HCT116 (cell line): ENCODE results near the gene LPIN1. TPM values are rescaled to one million over a fixed set of nuclear protein-coding genes. Genes with fewer than 3 reads are reported as not detected.

ENCODE experiments used
- ATAC-seq: fragments of 200-7000 bp; cut with Tn5 transposase; 2 replicates; pipeline ENCODE4 v1.9.1; 2020; ENCODE audit warnings: mild to moderate bottlenecking, moderate library complexity
- BruUV-seq: library from RNA; stranded (reverse); fragments of 400-500 nt; replicated peaks from 2 replicates; lab custom pipeline; 2021; lab: Mats Ljungman, UMichigan
- CTCF ChIA-PET: fragments of 300-600 bp; sonication (Branson Sonifier 250); formaldehyde crosslinking; loops from one replicate; lab custom pipeline; 2021; ENCODE audit warnings: antibody characterized with exemption; lab: Charles Lee
- POLR2A ChIA-PET: fragments of 300-600, 350-600 bp; sonication (Branson Sonifier 250); formaldehyde crosslinking; loops from one replicate; lab custom pipeline; 2021; ENCODE audit warnings: antibody characterized with exemption; lab: Charles Lee
- RAD21 ChIA-PET, 2 experiments: fragments of 300-600 bp; sonication (Branson Sonifier 250); formaldehyde crosslinking; loops; one replicate each; lab custom pipeline; 2023; ENCODE audit warnings: low total read pairs in 2 of 2; ENCODE audit not compliant: uncharacterized antibody in 2 of 2, unreplicated experiment in 2 of 2, low non-redundant PET in 1 of 2; lab: Charles Lee
- DNase-seq: peaks from one replicate; pipeline ENCODE4 v3.0.0-alpha.2; 2010; ENCODE audit warnings: low read depth, low spot score
- H2AFZ ChIP-seq: fragments of 200-600 bp; shearing (Covaris generic), sonication (generic); 2 replicates; pipeline ENCODE4 v1.6.1; 2017; ENCODE audit warnings: low read depth, mixed run types, mixed read lengths, antibody characterized with exemption, low read length; ENCODE audit not compliant: poor library complexity, severe bottlenecking
- H3K27ac ChIP-seq: 2 replicates; pipeline ENCODE4 v1.5.1; 2012; ENCODE audit warnings: low read depth, low read length
- H3K27me3 ChIP-seq: fragments of 200-600 bp; sonication (generic); 2 replicates; pipeline ENCODE4 v1.6.1; 2016; ENCODE audit warnings: mixed run types, low read length, mixed read lengths; ENCODE audit not compliant: insufficient read depth
- H3K36me3 ChIP-seq, 2 experiments: fragments of 200-500 bp in 1 of 2; fragments of 200-600 bp in 1 of 2; sonication (Bioruptor generic) in 1 of 2; sonication (generic) in 1 of 2; 2 replicates each; pipeline versions ENCODE4 v1.5.1 to v1.6.1; 2014 to 2016; ENCODE audit warnings: low read length in 2 of 2, inconsistent platforms in 1 of 2, mixed read lengths in 1 of 2, mixed run types in 1 of 2; ENCODE audit not compliant: insufficient read depth in 2 of 2, control insufficient read depth in 1 of 2
- H3K4me1 ChIP-seq, 2 experiments: fragments of 200-600 bp in 1 of 2; sonication (generic) in 1 of 2; 2 replicates each; pipeline versions ENCODE4 v1.5.1 to v1.6.1; 2012 to 2017; ENCODE audit warnings: low read length in 2 of 2, inconsistent platforms in 1 of 2, mild to moderate bottlenecking in 1 of 2, mixed read lengths in 1 of 2, mixed run types in 1 of 2, moderate library complexity in 1 of 2; ENCODE audit not compliant: insufficient read depth in 2 of 2, control insufficient read depth in 1 of 2
- H3K4me2 ChIP-seq: fragments of 200-600 bp; sonication (generic); 2 replicates; pipeline ENCODE4 v1.6.1; 2017; ENCODE audit warnings: mixed run types, low read length, mixed read lengths
- H3K4me3 ChIP-seq, 2 experiments: fragments of 200-600 bp in 1 of 2; sonication (generic) in 1 of 2; replicated peaks in 1 of 2; 2 replicates each; pipeline ENCODE4 v1.5.1; 2011 to 2016; ENCODE audit warnings: low read length in 2 of 2, control low read depth in 1 of 2, low read depth in 1 of 2, mild to moderate bottlenecking in 1 of 2, mixed read lengths in 1 of 2, mixed run types in 1 of 2
- H3K79me2 ChIP-seq: fragments of 200-600 bp; sonication (generic); 2 replicates; pipeline ENCODE4 v1.6.1; 2017; ENCODE audit warnings: mild to moderate bottlenecking, mixed run types, low read length, moderate library complexity, mixed read lengths; ENCODE audit not compliant: insufficient read depth
- H3K9ac ChIP-seq: fragments of 200-600 bp; sonication (generic); 2 replicates; pipeline ENCODE4 v1.6.1; 2016; ENCODE audit warnings: low read length, mixed read lengths
- H3K9me2 ChIP-seq: fragments of 200-600 bp; sonication (generic), shearing (Covaris generic); 2 replicates; pipeline ENCODE4 v1.6.1; 2017; ENCODE audit warnings: mixed run types, mild to moderate bottlenecking, moderate library complexity; ENCODE audit not compliant: insufficient read depth
- H3K9me3 ChIP-seq, 2 experiments: fragments of 200-500 bp in 1 of 2; fragments of 200-600 bp in 1 of 2; sonication (Bioruptor generic) in 1 of 2; sonication (generic) in 1 of 2; 2 replicates each; pipeline ENCODE4 v1.6.1; 2014 to 2017; ENCODE audit warnings: low read length in 2 of 2, mixed read lengths in 2 of 2, inconsistent platforms in 1 of 2, low read depth in 1 of 2, mild to moderate bottlenecking in 1 of 2, mixed run types in 1 of 2, moderate library complexity in 1 of 2; ENCODE audit not compliant: control insufficient read depth in 1 of 2, insufficient read depth in 1 of 2
- H4K20me1 ChIP-seq: fragments of 200-600 bp; sonication (generic), shearing (Covaris generic); 2 replicates; pipeline ENCODE4 v1.6.1; 2017; ENCODE audit warnings: mixed run types, mild to moderate bottlenecking, moderate library complexity; ENCODE audit not compliant: insufficient read depth
- CBX3 ChIP-seq: IDR thresholded peaks from 2 replicates; pipeline ENCODE4 v1.6.1; 2012; ENCODE audit warnings: low read depth
- CTCF ChIP-seq, 3 experiments: fragments of 200-600 bp in 1 of 3; sonication (generic) in 1 of 3; IDR thresholded peaks in 2 of 3; conservative IDR thresholded peaks in 1 of 3; 2 replicates each; pipeline ENCODE4 v1.5.1; 2012 to 2017; ENCODE audit warnings: low read depth in 2 of 3, low read length in 2 of 3, antibody characterized with exemption in 1 of 3, borderline replicate concordance in 1 of 3, control low read depth in 1 of 3, mild to moderate bottlenecking in 1 of 3, mixed read lengths in 1 of 3, mixed run types in 1 of 3, moderate library complexity in 1 of 3; ENCODE audit not compliant: insufficient read depth in 1 of 3
- JUND ChIP-seq: IDR thresholded peaks from 2 replicates; pipeline ENCODE4 v1.6.1; 2012
- MAX ChIP-seq: IDR thresholded peaks from 2 replicates; pipeline ENCODE4 v1.6.1; 2012
- POLR2A ChIP-seq: IDR thresholded peaks from 2 replicates; pipeline ENCODE4 v1.7.0; 2011; ENCODE audit warnings: borderline replicate concordance; ENCODE audit not compliant: insufficient read depth, insufficient read length; ENCODE audit errors: extremely low read depth
- REST ChIP-seq: IDR thresholded peaks from 2 replicates; pipeline ENCODE4 v1.6.1; 2012; ENCODE audit warnings: low read depth
- SP1 ChIP-seq: IDR thresholded peaks from 2 replicates; pipeline ENCODE4 v1.6.1; 2012; ENCODE audit warnings: low read depth
- SRF ChIP-seq: IDR thresholded peaks from 2 replicates; pipeline ENCODE4 v1.6.1; 2012; ENCODE audit warnings: low read depth
- YY1 ChIP-seq: IDR thresholded peaks from 2 replicates; pipeline ENCODE4 v1.6.1; 2011; ENCODE audit warnings: low read length, low read depth, moderate library complexity, mild to moderate bottlenecking; ENCODE audit not compliant: insufficient replicate concordance; ENCODE audit errors: extremely low read depth
- ZFX ChIP-seq: fragments of 450-650 bp; IDR thresholded peaks from 2 replicates; pipeline ENCODE4 v1.6.1; 2017
- intact Hi-C: fragments of 100-400 bp; cut with micrococcal nuclease; formaldehyde crosslinking; loops from 2 replicates; pipeline ENCODE4 v1.10.0; 2022
- total RNA-seq: library from RNA; stranded (reverse); gene quantifications from one replicate; pipeline ENCODE4 v1.2.1, GENCODE V29; 2021; ENCODE audit not compliant: unreplicated experiment

LPIN1 gene
- total RNA-seq, 1 experiment from 2014 or later = 16.7 TPM

- Histone ChIP-seq H3K9ac (no peak overlapping the region), H3K27ac (no peak overlapping the region), H3K9me2 (no peaks in the 10 kb centered on the region), H3K4me1 (no peaks in the 10 kb centered on the region), H3K9me3 (peaks cover 0 to 7% of the 10 kb centered on the region in 2 experiments; a peak in 2 of 4 replicates), H3K79me2 (no peaks in the 10 kb centered on the region), H3K36me3 (no peaks in the 10 kb centered on the region), H2AFZ (no peak overlapping the region), H4K20me1 (no peaks in the 10 kb centered on the region), H3K4me3 (no peak overlapping the region), H3K4me2 (no peak overlapping the region), H3K27me3 (no peaks in the 10 kb centered on the region)
- TF ChIP-seq SP1 (no peak), POLR2A (no peak), CTCF (IDR thresholded peaks at IDR 0.05 in 2 of 3, conservative IDR thresholded peaks at IDR 0.05 in 1 of 3; ENCODE audit: borderline replicate concordance in 1 of 3, insufficient read depth in 1 of 3, low read depth in 2 of 3, low read length in 2 of 3) (no peak), SRF (no peak), ZFX (no peak), CBX3 (no peak), YY1 (no peak), REST (no peak), JUND (no peak), MAX (no peak)
- BruUV-seq = no TSS peak
- intact Hi-C loops = no loop called here
- ChIA-PET CTCF (no interaction called here), RAD21 (no interaction called here), POLR2A (no interaction called here)
- ATAC-seq (no peak), DNase-seq (no peak)
Observed at GRCh38 chr2:11855064-11855760, 108.8 kb downstream of the LPIN1 start.
